Nephron progenitor cell (in vitro differentiated cells): ENCODE results near the gene LLGL1.

Experiments
- DNase-seq: peaks from one replicate; pipeline ENCODE4 v3.0.0; 2021
- H3K27ac Mint-ChIP-seq: 2 replicates; pipeline ENCODE4 v1.8.0; 2021; ENCODE audit warnings: mild to moderate bottlenecking, moderate library complexity, mixed read lengths
- H3K27me3 Mint-ChIP-seq: 2 replicates; pipeline ENCODE4 v1.8.0; 2021; ENCODE audit warnings: mild to moderate bottlenecking, low read depth, mixed read lengths; ENCODE audit not compliant: poor library complexity
- H3K36me3 Mint-ChIP-seq: 2 replicates; pipeline ENCODE4 v1.8.0; 2021; ENCODE audit warnings: low read depth, mixed read lengths
- H3K4me1 Mint-ChIP-seq: 2 replicates; pipeline ENCODE4 v1.8.0; 2021; ENCODE audit warnings: mixed read lengths
- H3K4me3 Mint-ChIP-seq: 2 replicates; pipeline ENCODE4 v1.8.0; 2021; ENCODE audit warnings: mild to moderate bottlenecking, moderate library complexity, mixed read lengths
- H3K9me3 Mint-ChIP-seq: 2 replicates; pipeline ENCODE4 v1.8.0; 2021; ENCODE audit warnings: mild to moderate bottlenecking, moderate library complexity, mixed read lengths
- TF ChIP-seq, protein P1 (sequence below): fragments of 200-600 bp; sonication (generic); IDR thresholded peaks from 2 replicates; pipeline ENCODE4 v1.5.0; 2021; ENCODE audit warnings: antibody characterized with exemption

The LLGL1 gene

DNA sequence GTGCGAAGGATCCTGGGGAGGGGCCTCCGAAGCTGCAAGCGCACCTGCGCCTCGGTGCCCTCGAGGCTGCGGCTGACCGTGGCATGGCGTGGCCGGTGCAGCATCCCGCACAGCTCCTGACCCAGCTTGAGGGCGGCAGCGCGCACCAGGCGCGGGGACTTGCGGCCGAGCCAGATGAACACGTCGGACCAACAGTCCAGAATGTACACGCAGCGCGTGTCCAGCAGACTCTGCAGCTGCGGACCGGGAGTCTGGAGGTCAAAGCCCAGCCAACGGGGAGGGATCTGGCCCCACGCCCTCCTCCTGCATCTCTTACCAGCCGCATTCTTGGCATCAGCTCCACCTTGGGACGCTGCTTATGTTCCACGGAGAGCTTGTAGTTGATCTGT, 22.2 kb downstream of the LLGL1 start:
- Mint-ChIP-seq H3K36me3 (peaks cover 23% of the 10 kb centered on the region), H3K4me1 (peaks cover 16% of the 10 kb centered on the region), H3K9me3 (no peaks in the 10 kb centered on the region), H3K4me3 (no peak overlapping the region), H3K27ac (no peak overlapping the region), H3K27me3 (peaks cover 4% of the 10 kb centered on the region)
- TF ChIP-seq, protein P1, sequence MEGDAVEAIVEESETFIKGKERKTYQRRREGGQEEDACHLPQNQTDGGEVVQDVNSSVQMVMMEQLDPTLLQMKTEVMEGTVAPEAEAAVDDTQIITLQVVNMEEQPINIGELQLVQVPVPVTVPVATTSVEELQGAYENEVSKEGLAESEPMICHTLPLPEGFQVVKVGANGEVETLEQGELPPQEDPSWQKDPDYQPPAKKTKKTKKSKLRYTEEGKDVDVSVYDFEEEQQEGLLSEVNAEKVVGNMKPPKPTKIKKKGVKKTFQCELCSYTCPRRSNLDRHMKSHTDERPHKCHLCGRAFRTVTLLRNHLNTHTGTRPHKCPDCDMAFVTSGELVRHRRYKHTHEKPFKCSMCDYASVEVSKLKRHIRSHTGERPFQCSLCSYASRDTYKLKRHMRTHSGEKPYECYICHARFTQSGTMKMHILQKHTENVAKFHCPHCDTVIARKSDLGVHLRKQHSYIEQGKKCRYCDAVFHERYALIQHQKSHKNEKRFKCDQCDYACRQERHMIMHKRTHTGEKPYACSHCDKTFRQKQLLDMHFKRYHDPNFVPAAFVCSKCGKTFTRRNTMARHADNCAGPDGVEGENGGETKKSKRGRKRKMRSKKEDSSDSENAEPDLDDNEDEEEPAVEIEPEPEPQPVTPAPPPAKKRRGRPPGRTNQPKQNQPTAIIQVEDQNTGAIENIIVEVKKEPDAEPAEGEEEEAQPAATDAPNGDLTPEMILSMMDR: no peak
- no peak for DNase-seq

DNA sequence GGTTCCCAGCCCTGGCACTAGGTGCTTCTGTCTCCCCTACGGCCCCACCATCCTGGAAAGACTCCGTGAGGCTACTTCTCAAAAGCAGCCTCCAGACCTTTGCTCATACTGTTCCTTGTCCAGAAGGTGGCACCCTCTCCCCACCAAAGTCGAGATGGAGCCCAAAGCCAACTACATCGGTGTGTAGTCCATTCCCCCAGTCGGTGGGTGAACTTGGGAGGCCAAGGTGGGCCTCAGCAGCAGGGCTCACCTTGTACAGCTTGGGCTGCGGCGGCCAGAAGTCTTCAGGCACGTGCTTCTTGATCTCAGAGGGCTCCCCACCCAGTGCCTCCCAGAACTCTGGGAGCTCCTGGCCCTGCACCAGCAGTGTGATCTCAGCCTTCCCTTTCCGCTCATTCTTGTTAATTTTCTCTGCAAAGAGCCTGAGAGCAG, 22.9 kb downstream of the LLGL1 start:
- Mint-ChIP-seq H3K27ac (peak overlapping the region; percentile 83), H3K9me3 (no peaks in the 10 kb centered on the region), H3K36me3 (peaks cover 23% of the 10 kb centered on the region), H3K4me1 (peaks cover 16% of the 10 kb centered on the region), H3K27me3 (peaks cover 4% of the 10 kb centered on the region), H3K4me3 (peak overlapping the region; percentile 71)
- DNase-seq: peak; percentile 73
- TF ChIP-seq, protein P1: peak; percentile 75

DNA sequence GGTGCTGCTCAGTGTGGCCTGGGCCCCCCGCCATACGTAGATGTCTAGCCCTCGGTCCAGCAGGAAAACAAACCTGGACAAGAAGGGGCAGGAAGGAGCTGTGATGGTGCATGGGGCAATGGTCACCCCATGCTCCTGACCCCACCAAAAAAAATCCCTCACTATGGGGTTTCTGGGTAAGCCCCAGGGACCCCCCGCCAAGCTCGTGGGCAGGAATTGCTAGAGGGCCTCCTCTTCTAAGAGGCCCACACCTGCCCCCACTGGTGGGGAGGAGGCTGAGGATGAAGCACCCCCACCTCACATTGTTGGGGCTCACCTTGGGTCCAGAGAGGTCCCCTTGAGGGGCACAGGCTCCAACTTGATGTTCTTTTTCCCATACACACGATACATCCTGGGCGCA, 23.4 kb downstream of the LLGL1 start:
- no peaks in the 10 kb centered on the region for H3K9me3 Mint-ChIP-seq
- peaks cover 16% of the 10 kb centered on the region for H3K4me1 Mint-ChIP-seq
- TF ChIP-seq, protein P1: no peak
- H3K36me3 Mint-ChIP-seq: peaks cover 19% of the 10 kb centered on the region
- H3K27me3 Mint-ChIP-seq: peaks cover 4% of the 10 kb centered on the region
- H3K27ac Mint-ChIP-seq: no peak overlapping the region
- DNase-seq: no peak
- no peak overlapping the region for H3K4me3 Mint-ChIP-seq

GRCh38 chr17:18250259-18250658, 24.8 kb downstream of the LLGL1 start:
- no peak for DNase-seq
- peaks cover 7% of the 10 kb centered on the region for H3K27me3 Mint-ChIP-seq
- H3K9me3 Mint-ChIP-seq: no peaks in the 10 kb centered on the region
- TF ChIP-seq, protein P1: no peak
- no peak overlapping the region for H3K4me3 Mint-ChIP-seq
- no peak overlapping the region for H3K27ac Mint-ChIP-seq
- H3K4me1 Mint-ChIP-seq: peaks cover 16% of the 10 kb centered on the region
- peaks cover 16% of the 10 kb centered on the region for H3K36me3 Mint-ChIP-seq

DNA sequence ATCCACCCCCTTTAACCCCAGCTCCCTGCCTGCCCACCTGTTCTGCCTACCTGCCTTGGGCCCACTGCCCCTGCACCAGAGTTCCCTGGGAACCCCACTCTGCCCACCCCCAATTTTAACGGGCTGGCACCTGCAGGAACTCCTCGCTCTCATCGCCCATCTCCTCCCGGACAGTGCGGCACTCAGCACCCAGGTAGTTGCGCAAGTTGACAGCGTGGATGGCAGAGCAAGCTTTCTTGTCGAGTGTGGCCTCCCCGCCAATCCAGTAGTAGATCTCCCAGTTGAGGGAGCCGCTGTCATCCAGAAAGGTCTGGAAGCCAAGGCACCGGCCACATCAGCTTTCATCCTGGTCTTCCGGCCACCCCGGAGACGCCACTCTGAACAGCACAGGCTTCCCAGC, 25.3 kb downstream of the LLGL1 start:
- peaks cover 16% of the 10 kb centered on the region for H3K36me3 Mint-ChIP-seq
- H3K4me3 Mint-ChIP-seq: no peak overlapping the region
- peaks cover 7% of the 10 kb centered on the region for H3K27me3 Mint-ChIP-seq
- H3K27ac Mint-ChIP-seq: no peak overlapping the region
- TF ChIP-seq, protein P1: no peak
- peaks cover 16% of the 10 kb centered on the region for H3K4me1 Mint-ChIP-seq
- H3K9me3 Mint-ChIP-seq: no peaks in the 10 kb centered on the region
- no peak for DNase-seq

DNA sequence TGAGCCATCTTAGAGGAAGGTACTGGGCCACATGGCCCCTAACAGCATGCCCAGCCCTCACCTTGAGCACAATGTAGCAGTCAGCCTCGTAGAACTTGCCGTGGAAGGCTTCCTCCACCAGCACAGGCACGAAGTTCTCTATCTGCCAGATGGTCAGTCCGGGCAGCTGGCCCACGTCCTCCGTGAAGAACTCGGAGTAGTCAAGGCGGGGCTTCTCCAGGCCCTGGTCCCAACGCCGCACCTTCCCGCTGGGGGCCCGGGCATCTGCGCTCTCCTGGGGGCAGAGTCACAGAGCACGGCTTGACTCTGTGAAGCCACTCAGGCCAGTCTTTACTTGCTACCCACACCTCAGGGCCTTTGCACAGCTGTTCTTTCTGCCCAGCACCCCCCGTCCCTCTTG, 25.8 kb downstream of the LLGL1 start:
- DNase-seq: no peak
- Mint-ChIP-seq H3K27ac (no peak overlapping the region), H3K36me3 (peaks cover 16% of the 10 kb centered on the region), H3K4me3 (no peak overlapping the region), H3K27me3 (peaks cover 7% of the 10 kb centered on the region), H3K9me3 (no peaks in the 10 kb centered on the region), H3K4me1 (peaks cover 19% of the 10 kb centered on the region)
- TF ChIP-seq, protein P1: no peak
